H1 (cell line): ENCODE measurements around the gene NTN1. TPM values are rescaled to one million over a fixed set of nuclear protein-coding genes. Genes with fewer than 3 reads are reported as not detected.

Experiments
- CTCF ChIA-PET: fragments of 300-600 bp; sonication (Branson Sonifier 250); formaldehyde crosslinking; loops from one replicate; lab custom pipeline; 2021; ENCODE audit not compliant: partially characterized antibody; lab: Charles Lee
- POLR2A ChIA-PET: fragments of 300-600 bp; sonication (Branson Sonifier 250); formaldehyde crosslinking; loops from one replicate; lab custom pipeline; 2021; ENCODE audit warnings: inconsistent platforms; ENCODE audit not compliant: partially characterized antibody; lab: Charles Lee
- DNase-seq, 2 experiments: peaks; one replicate each; pipeline versions ENCODE4 v3.0.0 to v3.0.0-alpha.2; 2010 to 2022; ENCODE audit warnings: low spot score in 2 of 2, low read depth in 1 of 2, mixed read lengths in 1 of 2
- FAIRE-seq: peaks from 2 replicates; lab custom pipeline; 2011; peaks lifted over from hg19 to GRCh38; lab: Jason Lieb, UNC
- H2AFZ ChIP-seq: 2 replicates; pipeline ENCODE4 v1.8.1; 2012; ENCODE audit warnings: low read length, inconsistent platforms
- H2AK5ac ChIP-seq: 2 replicates; pipeline ENCODE4 v1.6.1; 2013; ENCODE audit warnings: low read depth, low read length
- H2BK120ac ChIP-seq: replicated peaks from 2 replicates; pipeline ENCODE3; 2013; ENCODE audit warnings: low read depth, low read length, inconsistent platforms
- H2BK12ac ChIP-seq: 2 replicates; pipeline ENCODE4 v1.6.1; 2013; ENCODE audit warnings: low read depth, low read length
- H2BK15ac ChIP-seq: 2 replicates; pipeline ENCODE4 v1.6.1; 2013; ENCODE audit warnings: low read length
- H2BK20ac ChIP-seq: 2 replicates; pipeline ENCODE4 v1.6.1; 2013; ENCODE audit warnings: low read length
- H2BK5ac ChIP-seq: 2 replicates; pipeline ENCODE4 v1.6.1; 2013; ENCODE audit warnings: low read depth, low read length
- H3K14ac ChIP-seq: 2 replicates; pipeline ENCODE4 v1.6.1; 2013; ENCODE audit warnings: inconsistent platforms; ENCODE audit not compliant: insufficient read length
- H3K18ac ChIP-seq: 2 replicates; pipeline ENCODE4 v1.6.1; 2013; ENCODE audit warnings: low read length; ENCODE audit errors: extremely low read depth
- H3K23ac ChIP-seq: 2 replicates; pipeline ENCODE4 v1.6.1; 2013; ENCODE audit warnings: inconsistent platforms; ENCODE audit not compliant: insufficient read length
- H3K23me2 ChIP-seq: 2 replicates; pipeline ENCODE4 v1.6.1; 2013; ENCODE audit warnings: low read depth, low read length
- H3K27ac ChIP-seq: 2 replicates; pipeline ENCODE4 v1.6.1; 2011; ENCODE audit warnings: low read depth, low read length, inconsistent platforms
- H3K27me3 ChIP-seq, 4 experiments: replicated peaks in 1 of 4; 1 replicate in 1 of 4; 2 replicates in 3 of 4; pipeline versions ENCODE4 v1.6.1 to v1.8.1; 2011 to 2013; ENCODE audit warnings: low read length in 3 of 4, mild to moderate bottlenecking in 3 of 4, inconsistent platforms in 2 of 4, mixed read lengths in 2 of 4, moderate library complexity in 1 of 4; ENCODE audit not compliant: control insufficient read depth in 3 of 4, insufficient read depth in 3 of 4; ENCODE audit errors: extremely low read depth in 1 of 4
- H3K36me3 ChIP-seq, 4 experiments: 2 replicates each; pipeline versions ENCODE4 v1.6.1 to v1.8.1; 2011 to 2013; ENCODE audit warnings: mild to moderate bottlenecking in 4 of 4, low read length in 3 of 4, moderate library complexity in 2 of 4, control low read depth in 1 of 4, inconsistent platforms in 1 of 4; ENCODE audit not compliant: insufficient read depth in 4 of 4, control insufficient read depth in 2 of 4
- H3K4ac ChIP-seq: replicated peaks from 2 replicates; pipeline ENCODE3; 2013; ENCODE audit warnings: low read length, low read depth, mixed read lengths, inconsistent platforms; ENCODE audit not compliant: insufficient read length
- H3K4me1 ChIP-seq, 4 experiments: replicated peaks in 1 of 4; 1 replicate in 1 of 4; 2 replicates in 3 of 4; pipeline versions ENCODE4 v1.6.1 to v1.8.1; 2011 to 2013; ENCODE audit warnings: low read length in 3 of 4, inconsistent platforms in 2 of 4, mixed read lengths in 1 of 4; ENCODE audit not compliant: insufficient read depth in 4 of 4, control insufficient read depth in 3 of 4
- H3K4me2 ChIP-seq, 2 experiments: 2 replicates each; pipeline versions ENCODE4 v1.6.1 to v1.8.1; 2011 to 2013; ENCODE audit warnings: low read depth in 2 of 2, low read length in 2 of 2, control low read depth in 1 of 2, inconsistent platforms in 1 of 2, mild to moderate bottlenecking in 1 of 2; ENCODE audit not compliant: insufficient read depth in 1 of 2
- H3K4me3 ChIP-seq, 4 experiments: fragments of 200-600, 300-600 bp in 1 of 4; sonication (generic), shearing (Covaris generic), sonication (Bioruptor Twin) in 1 of 4; 2 replicates each; pipeline versions ENCODE4 v1.5.1 to v1.8.1; 2011 to 2016; ENCODE audit warnings: low read length in 4 of 4, low read depth in 3 of 4, control low read depth in 2 of 4, inconsistent platforms in 2 of 4, mild to moderate bottlenecking in 2 of 4, mixed read lengths in 1 of 4, moderate library complexity in 1 of 4; ENCODE audit not compliant: insufficient read depth in 2 of 4; ENCODE audit errors: extremely low read depth in 1 of 4
- H3K56ac ChIP-seq: replicated peaks from 2 replicates; pipeline ENCODE3; 2013; ENCODE audit warnings: low read depth, mild to moderate bottlenecking, mixed read lengths, low read length, inconsistent platforms; ENCODE audit not compliant: insufficient read length
- H3K79me1 ChIP-seq: 2 replicates; pipeline ENCODE4 v1.6.1; 2013; ENCODE audit warnings: low read depth, low read length, control low read depth
- H3K79me2 ChIP-seq, 2 experiments: 2 replicates each; pipeline versions ENCODE4 v1.6.1 to v1.8.1; 2012 to 2013; ENCODE audit warnings: low read length in 2 of 2, mild to moderate bottlenecking in 2 of 2, inconsistent platforms in 1 of 2; ENCODE audit not compliant: insufficient read depth in 2 of 2, control insufficient read depth in 1 of 2
- H3K9ac ChIP-seq, 4 experiments: replicated peaks in 1 of 4; 1 replicate in 1 of 4; 2 replicates in 3 of 4; pipeline versions ENCODE4 v1.6.1 to v1.8.1; 2011 to 2013; ENCODE audit warnings: low read depth in 3 of 4, low read length in 3 of 4, control low read depth in 2 of 4, mild to moderate bottlenecking in 2 of 4, moderate library complexity in 2 of 4, inconsistent platforms in 1 of 4; ENCODE audit errors: extremely low read depth in 1 of 4
- H3K9me3 ChIP-seq, 2 experiments: 2 replicates each; pipeline versions ENCODE4 v1.6.1 to v1.8.1; 2012 to 2013; ENCODE audit warnings: mild to moderate bottlenecking in 2 of 2, moderate library complexity in 2 of 2, control low read depth in 1 of 2, inconsistent platforms in 1 of 2, low read depth in 1 of 2, low read length in 1 of 2, mixed read lengths in 1 of 2; ENCODE audit not compliant: insufficient read depth in 2 of 2
- H4K20me1 ChIP-seq, 2 experiments: replicated peaks in 1 of 2; 2 replicates each; pipeline versions ENCODE3 to v1.8.1; 2011 to 2013; ENCODE audit warnings: inconsistent platforms in 2 of 2, low read length in 2 of 2, mild to moderate bottlenecking in 1 of 2; ENCODE audit not compliant: insufficient read depth in 2 of 2, control insufficient read depth in 1 of 2
- H4K5ac ChIP-seq: 2 replicates; pipeline ENCODE4 v1.6.1; 2013; ENCODE audit warnings: low read length, low read depth, mixed read lengths, inconsistent platforms; ENCODE audit not compliant: insufficient read length
- H4K8ac ChIP-seq: 2 replicates; pipeline ENCODE4 v1.8.0; 2013; ENCODE audit warnings: mild to moderate bottlenecking, moderate library complexity, low read length, inconsistent platforms; ENCODE audit not compliant: insufficient read depth; ENCODE audit errors: extremely low read depth
- H4K91ac ChIP-seq: replicated peaks from 2 replicates; pipeline ENCODE3; 2013; ENCODE audit warnings: low read length, mixed read lengths, inconsistent platforms; ENCODE audit not compliant: insufficient read length
- CREB1 ChIP-seq: IDR thresholded peaks from 2 replicates; pipeline ENCODE4 v1.6.1; 2012; ENCODE audit warnings: inconsistent platforms
- CTBP2 ChIP-seq: IDR thresholded peaks from 2 replicates; pipeline ENCODE4 v1.7.0; 2011; ENCODE audit warnings: borderline replicate concordance, mild to moderate bottlenecking, moderate library complexity, mixed read lengths, low read length; ENCODE audit not compliant: insufficient read depth, insufficient read length
- EP300 ChIP-seq, 2 experiments: IDR thresholded peaks; 1 replicate in 1 of 2; 2 replicates in 1 of 2; pipeline ENCODE4 v1.6.1; 2011 to 2012; ENCODE audit warnings: low read depth in 2 of 2, low read length in 2 of 2, mild to moderate bottlenecking in 2 of 2, borderline replicate concordance in 1 of 2, inconsistent platforms in 1 of 2, moderate library complexity in 1 of 2
- GTF2F1 ChIP-seq: IDR thresholded peaks from 2 replicates; pipeline ENCODE4 v1.6.1; 2012; ENCODE audit warnings: low read depth, low read length, improper control_type of control experiment, borderline replicate concordance
- HDAC6 ChIP-seq: IDR thresholded peaks from one replicate; pipeline ENCODE4 v1.7.1; 2012; ENCODE audit warnings: low read depth, mild to moderate bottlenecking, inconsistent platforms, low read length, moderate library complexity
- JUND ChIP-seq: IDR thresholded peaks from 2 replicates; pipeline ENCODE4 v1.6.1; 2011; ENCODE audit warnings: mild to moderate bottlenecking, improper control_type of control experiment, low read length
- KDM5A ChIP-seq: fragments of 200-600 bp; IDR thresholded peaks from 2 replicates; pipeline ENCODE4 v1.7.1; 2012; ENCODE audit warnings: mild to moderate bottlenecking, low read length, inconsistent platforms, mixed read lengths
- NANOG ChIP-seq: IDR thresholded peaks from 2 replicates; pipeline ENCODE4 v1.6.1; 2011; ENCODE audit warnings: low read length, low read depth, mild to moderate bottlenecking, inconsistent platforms; ENCODE audit not compliant: insufficient read depth, poor library complexity, severe bottlenecking
- POLR2AphosphoS5 ChIP-seq: IDR thresholded peaks from 2 replicates; pipeline ENCODE4 v1.6.1; 2011; ENCODE audit warnings: low read depth, low read length
- RFX5 ChIP-seq: IDR thresholded peaks from 2 replicates; pipeline ENCODE4 v1.6.1; 2011; ENCODE audit warnings: low read depth, low read length, improper control_type of control experiment, borderline replicate concordance
- SP2 ChIP-seq: IDR thresholded peaks from 2 replicates; pipeline ENCODE4 v1.6.1; 2012; ENCODE audit warnings: mild to moderate bottlenecking, low read length, inconsistent platforms
- SP4 ChIP-seq: IDR thresholded peaks from 2 replicates; pipeline ENCODE4 v1.6.1; 2012; ENCODE audit warnings: low read length, inconsistent platforms
- TAF1 ChIP-seq: IDR thresholded peaks from 2 replicates; pipeline ENCODE4 v1.6.1; 2011; ENCODE audit warnings: mild to moderate bottlenecking, low read depth, low read length
- TBP ChIP-seq: IDR thresholded peaks from 2 replicates; pipeline ENCODE4 v1.6.1; 2011; ENCODE audit warnings: low read depth, low read length, improper control_type of control experiment
- WGBS, 2 experiments: shearing (Covaris generic) in 1 of 2; methylation state at CpG; one replicate each; pipeline versions ENCODE4 v1.1.6 to v1.1.7; 2013 to 2015; ENCODE audit warnings: low lambda C conversion rate in 2 of 2, mixed read lengths in 2 of 2, inconsistent platforms in 1 of 2, low coverage in 1 of 2, missing lambda C conversion rate in 1 of 2; ENCODE audit not compliant: insufficient replicate concordance in 2 of 2, insufficient coverage in 1 of 2, insufficient read length in 1 of 2; ENCODE audit errors: extremely low coverage in 1 of 2, missing lambda C conversion rate in 1 of 2; 5-methylcytosine and 5-hydroxymethylcytosine counted together
- polyA plus RNA-seq, 7 experiments: library from polyadenylated mRNA; depleted of rRNA in 3 of 7; stranded (reverse) in 5 of 7; unstranded in 2 of 7; fragments of >200 nt in 5 of 7; fragments of 200-250 nt in 2 of 7; gene quantifications; 1 replicate in 5 of 7; 2 replicates in 1 of 7; 4 replicates in 1 of 7; pipeline versions ENCODE4 v1.2.1 to v1.2.3, GENCODE V29; 2011 to 2013; ENCODE audit warnings: missing spikeins in 2 of 7, mixed read lengths in 2 of 7
- total RNA-seq: library from RNA; stranded (reverse); fragmentation: NEBNext Ultra II Directional; extraction: Animal tissue kit (Norgen Biotek cat#: 25700); gene quantifications from 2 replicates; pipeline ENCODE4 v1.2.1, GENCODE V29; 2021

Gene NTN1
- total and polyA plus RNA-seq, 2 of the 8 experiments (the other 6 are each of a cell fraction or from before 2014, with no cell fraction given): 2.0 to 2.3 TPM

DNA sequence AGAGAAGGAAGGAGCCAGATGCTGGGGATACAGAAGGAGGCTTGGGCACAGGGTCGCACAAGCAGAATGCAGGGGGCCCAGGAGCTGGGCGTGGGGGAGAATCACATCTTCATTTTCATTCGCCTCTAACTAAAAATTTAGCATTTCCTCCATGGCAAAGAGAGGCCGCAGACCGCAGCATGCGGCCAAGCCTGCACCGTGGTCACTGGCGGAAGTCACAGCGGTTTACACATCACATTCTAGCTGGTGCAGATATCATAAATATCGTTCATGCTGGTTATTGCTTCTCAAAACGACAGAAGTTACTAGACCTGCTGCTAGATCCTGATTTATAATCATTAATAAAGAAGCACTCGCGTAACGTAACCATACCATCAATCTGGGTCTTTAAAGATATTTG is 162.0 kb downstream of the NTN1 start:
- no peak overlapping the region for H4K8ac ChIP-seq
- ChIA-PET CTCF (interaction anchor here (1.6 to 2.5 kb wide), 2 partner anchors 12 to 37 kb away, joined by 4 to 5 read pairs; no protein-coding TSS in a partner anchor), POLR2A (no interaction called here)
- no peak overlapping the region for H2AFZ ChIP-seq
- no peak overlapping the region for H3K4me2 ChIP-seq
- no peaks in the 10 kb centered on the region for H3K79me2 ChIP-seq
- no peak overlapping the region for H4K91ac ChIP-seq
- no peaks in the 10 kb centered on the region for H3K27me3 ChIP-seq
- no peak overlapping the region for H3K23ac ChIP-seq
- H3K4me1 ChIP-seq: peaks cover 0 to 11% (median 5%) of the 10 kb centered on the region in 4 experiments; a peak in 6 of 7 replicates
- no peak overlapping the region for H2BK120ac ChIP-seq
- no peak overlapping the region for H2BK5ac ChIP-seq
- H2BK20ac ChIP-seq: no peak overlapping the region
- no peak overlapping the region for H2AK5ac ChIP-seq
- no peak overlapping the region for H4K5ac ChIP-seq
- WGBS, 2 experiments: 86% methylated on average over 14 of the region's 14 CpGs; no CpG with 5 or more reads in 1 of the 2 experiments
- no peak overlapping the region for H2BK15ac ChIP-seq
- DNase-seq (no peak), FAIRE-seq (no peak)
- H3K36me3 ChIP-seq: no peaks in the 10 kb centered on the region
- no peak overlapping the region for H3K56ac ChIP-seq
- H4K20me1 ChIP-seq: no peaks in the 10 kb centered on the region
- H3K14ac ChIP-seq: no peak overlapping the region
- TF ChIP-seq POLR2AphosphoS5 (no peak), JUND (no peak), CTBP2 (no peak), TBP (no peak), RFX5 (no peak), SP4 (no peak), GTF2F1 (no peak), SP2 (no peak), NANOG (no peak), CREB1 (no peak), EP300 (IDR thresholded peaks at IDR 0.05; ENCODE audit: borderline replicate concordance in 1 of 2, low read depth in 2 of 2, low read length in 2 of 2) (no peak), KDM5A (no peak), HDAC6 (no peak), TAF1 (no peak)
- TF ChIP-seq, all 59 proteins: peak for 0
- H3K27ac ChIP-seq: no peak overlapping the region
- H3K9me3 ChIP-seq: no peaks in the 10 kb centered on the region
- H3K79me1 ChIP-seq: no peaks in the 10 kb centered on the region
- H3K18ac ChIP-seq: no peak overlapping the region
- H3K23me2 ChIP-seq: no peaks in the 10 kb centered on the region
- H2BK12ac ChIP-seq: no peak overlapping the region
- H3K4me3 ChIP-seq: no peak overlapping the region
- no peak overlapping the region for H3K9ac ChIP-seq
- no peak overlapping the region for H3K4ac ChIP-seq
